DND-41 (cell line): ENCODE data around the gene DPEP2NB.

Source experiments
- ATAC-seq: fragments of 200-7000 bp; cut with Tn5 transposase; 3 replicates; pipeline ENCODE4 v1.9.1; 2021; ENCODE audit warnings: low read depth; ENCODE audit not compliant: insufficient read depth
- DNase-seq: peaks from one replicate; pipeline ENCODE4 v3.0.0-alpha.2; 2020
- H2AFZ ChIP-seq: 2 replicates; pipeline ENCODE4 v1.6.0; 2012; ENCODE audit warnings: low read depth, low read length
- H3K27ac ChIP-seq: 2 replicates; pipeline ENCODE4 v1.5.1; 2012; ENCODE audit warnings: low read length, inconsistent platforms
- H3K27me3 ChIP-seq: fragments of 200-600 bp; sonication (generic); 2 replicates; pipeline ENCODE4 v1.6.0; 2012; ENCODE audit warnings: low read length, mild to moderate bottlenecking, inconsistent platforms; ENCODE audit not compliant: insufficient read depth, poor library complexity
- H3K36me3 ChIP-seq: 2 replicates; pipeline ENCODE4 v1.5.1; 2012; ENCODE audit warnings: low read length, inconsistent platforms; ENCODE audit not compliant: insufficient read depth
- H3K4me1 ChIP-seq: 2 replicates; pipeline ENCODE4 v1.5.1; 2012; ENCODE audit warnings: mild to moderate bottlenecking, low read length; ENCODE audit not compliant: insufficient read depth
- H3K4me2 ChIP-seq: 2 replicates; pipeline ENCODE4 v1.6.0; 2012; ENCODE audit warnings: mild to moderate bottlenecking, moderate library complexity, low read length, inconsistent platforms; ENCODE audit not compliant: insufficient read depth
- H3K4me3 ChIP-seq, 2 experiments: fragments of 200-600 bp in 1 of 2; shearing (Covaris generic) in 1 of 2; 2 replicates each; pipeline ENCODE4 v1.5.1; 2012 to 2016; ENCODE audit warnings: inconsistent platforms in 2 of 2, low read length in 2 of 2, mild to moderate bottlenecking in 2 of 2, low read depth in 1 of 2, moderate library complexity in 1 of 2
- H3K79me2 ChIP-seq: 2 replicates; pipeline ENCODE4 v1.6.0; 2012; ENCODE audit warnings: low read length, inconsistent platforms; ENCODE audit not compliant: insufficient read depth
- H3K9ac ChIP-seq: 2 replicates; pipeline ENCODE4 v1.6.0; 2012; ENCODE audit warnings: low read depth, mild to moderate bottlenecking, inconsistent platforms, low read length, moderate library complexity
- H3K9me3 ChIP-seq: 2 replicates; pipeline ENCODE4 v1.5.1; 2012; ENCODE audit warnings: low read length, moderate library complexity, mild to moderate bottlenecking, inconsistent platforms; ENCODE audit not compliant: insufficient read depth, severe bottlenecking
- H4K20me1 ChIP-seq: 2 replicates; pipeline ENCODE4 v1.6.0; 2012; ENCODE audit warnings: low read length; ENCODE audit not compliant: insufficient read depth
- CTCF ChIP-seq: IDR thresholded peaks from 2 replicates; pipeline ENCODE4 v1.5.1; 2012; ENCODE audit warnings: borderline replicate concordance, low read length, moderate library complexity, mild to moderate bottlenecking; ENCODE audit not compliant: poor library complexity, severe bottlenecking; ENCODE audit errors: extremely low read depth
- EZH2 ChIP-seq: IDR thresholded peaks from 3 replicates; pipeline ENCODE4 v1.6.1; 2012; ENCODE audit warnings: borderline replicate concordance, low read depth, mild to moderate bottlenecking, moderate library complexity, low read length, inconsistent platforms; ENCODE audit not compliant: severe bottlenecking

The DPEP2NB gene

GRCh38 chr16:67989322-67990017, 26.2 kb downstream of the DPEP2NB start:
- Histone ChIP-seq H3K36me3 (no peaks in the 10 kb centered on the region), H4K20me1 (no peaks in the 10 kb centered on the region; the same call in 1 of the 2 replicates), H3K27ac (no peak overlapping the region), H3K27me3 (no peaks in the 10 kb centered on the region), H2AFZ (no peak overlapping the region), H3K9me3 (no peaks in the 10 kb centered on the region), H3K79me2 (no peaks in the 10 kb centered on the region), H3K4me3 (no peak overlapping the region), H3K9ac (no peak overlapping the region), H3K4me1 (peaks cover 23% of the 10 kb centered on the region), H3K4me2 (no peak overlapping the region)
- no peak for TF ChIP-seq EZH2
- no peak for TF ChIP-seq CTCF
- ATAC-seq (no peak), DNase-seq (no peak)

DNA sequence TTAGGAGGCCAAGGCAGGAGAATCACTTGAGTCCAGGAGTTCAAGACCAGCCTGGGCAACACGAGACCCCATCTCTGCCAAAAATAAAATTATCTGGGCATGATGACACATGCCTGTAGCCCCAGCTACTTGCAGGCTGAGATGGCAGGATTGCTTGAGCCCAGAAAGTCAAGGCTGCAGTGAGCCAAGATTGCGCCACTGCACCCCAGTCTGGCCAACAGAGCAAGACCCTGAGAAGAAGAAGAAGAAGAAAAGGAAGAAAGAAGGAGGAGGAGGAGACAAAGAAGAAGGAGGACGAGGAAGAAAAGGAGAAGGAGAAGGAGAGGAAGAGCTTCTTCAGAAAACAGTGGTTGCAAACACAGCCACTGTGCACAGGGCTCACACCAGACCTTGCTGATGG, 27.0 kb downstream of the DPEP2NB start:
- DNase-seq (no peak), ATAC-seq (no peak)
- Histone ChIP-seq H3K4me3 (no peak overlapping the region), H3K36me3 (no peaks in the 10 kb centered on the region), H3K27me3 (no peaks in the 10 kb centered on the region), H2AFZ (no peak overlapping the region), H3K4me2 (no peak overlapping the region), H3K79me2 (no peaks in the 10 kb centered on the region), H4K20me1 (no peaks in the 10 kb centered on the region; the same call in 1 of the 2 replicates), H3K4me1 (peaks cover 25% of the 10 kb centered on the region), H3K9ac (no peak overlapping the region), H3K27ac (no peak overlapping the region), H3K9me3 (no peaks in the 10 kb centered on the region)
- no peak for TF ChIP-seq EZH2
- no peak for TF ChIP-seq CTCF

DNA sequence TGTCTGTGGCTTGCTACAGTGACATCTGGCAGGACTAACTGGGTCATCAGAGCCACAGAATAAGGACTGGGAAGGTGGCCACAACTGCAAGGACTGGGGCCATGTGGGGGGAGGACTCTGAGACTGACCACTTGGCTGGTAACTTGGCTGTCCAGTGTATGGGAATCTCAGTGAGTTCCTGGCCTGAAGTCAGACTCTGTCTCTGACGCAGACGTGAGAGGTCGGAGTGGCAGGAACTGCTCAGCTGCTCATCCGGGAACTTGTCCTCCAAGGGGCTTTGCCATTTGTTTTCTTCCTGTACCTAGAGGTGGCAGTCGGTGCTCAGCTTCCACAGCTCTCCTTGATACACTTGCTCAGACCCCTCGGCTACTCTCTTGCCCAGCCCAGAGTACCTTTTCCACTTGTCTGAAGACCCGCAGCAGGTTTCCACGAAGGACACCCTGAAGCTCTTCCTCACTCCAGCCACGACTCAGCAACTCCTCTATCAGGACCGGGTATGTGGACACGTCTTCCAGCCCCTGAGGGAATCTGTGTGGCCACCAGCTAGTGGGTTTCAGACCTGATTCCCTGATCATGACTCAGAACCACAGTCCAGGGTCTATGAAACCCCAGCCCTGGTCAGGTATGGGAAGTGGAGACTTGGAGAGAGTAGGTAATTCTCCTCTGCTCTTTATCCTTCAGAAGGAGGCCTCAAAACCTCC, 28.1 kb downstream of the DPEP2NB start:
- H3K4me3 ChIP-seq: no peak overlapping the region
- H3K79me2 ChIP-seq: no peaks in the 10 kb centered on the region
- H3K27ac ChIP-seq: no peak overlapping the region
- no peak overlapping the region for H3K9ac ChIP-seq
- no peaks in the 10 kb centered on the region; the same call in 1 of the 2 replicates for H4K20me1 ChIP-seq
- no peak for ATAC-seq
- H3K9me3 ChIP-seq: no peaks in the 10 kb centered on the region
- peaks cover 24% of the 10 kb centered on the region for H3K4me1 ChIP-seq
- no peaks in the 10 kb centered on the region for H3K36me3 ChIP-seq
- H2AFZ ChIP-seq: no peak overlapping the region
- H3K4me2 ChIP-seq: no peak overlapping the region
- H3K27me3 ChIP-seq: no peaks in the 10 kb centered on the region
- DNase-seq: no peak
- no peak for TF ChIP-seq CTCF
- TF ChIP-seq EZH2: no peak
